ENCODE measurements around the gene PDCD2L. TPM values are rescaled to one million over a fixed set of nuclear protein-coding genes. Genes with fewer than 3 reads are reported as not detected.
A peak's percentile ranks its signal among the peaks of the same experiment; 100 is the strongest.

The PDCD2L gene
- total and polyA plus RNA-seq, 9 of the 15 experiments (the other 6 are each of a cell fraction or from before 2014, with no cell fraction given) = 12.1 to 68.5 (median 56.3) TPM

DNA sequence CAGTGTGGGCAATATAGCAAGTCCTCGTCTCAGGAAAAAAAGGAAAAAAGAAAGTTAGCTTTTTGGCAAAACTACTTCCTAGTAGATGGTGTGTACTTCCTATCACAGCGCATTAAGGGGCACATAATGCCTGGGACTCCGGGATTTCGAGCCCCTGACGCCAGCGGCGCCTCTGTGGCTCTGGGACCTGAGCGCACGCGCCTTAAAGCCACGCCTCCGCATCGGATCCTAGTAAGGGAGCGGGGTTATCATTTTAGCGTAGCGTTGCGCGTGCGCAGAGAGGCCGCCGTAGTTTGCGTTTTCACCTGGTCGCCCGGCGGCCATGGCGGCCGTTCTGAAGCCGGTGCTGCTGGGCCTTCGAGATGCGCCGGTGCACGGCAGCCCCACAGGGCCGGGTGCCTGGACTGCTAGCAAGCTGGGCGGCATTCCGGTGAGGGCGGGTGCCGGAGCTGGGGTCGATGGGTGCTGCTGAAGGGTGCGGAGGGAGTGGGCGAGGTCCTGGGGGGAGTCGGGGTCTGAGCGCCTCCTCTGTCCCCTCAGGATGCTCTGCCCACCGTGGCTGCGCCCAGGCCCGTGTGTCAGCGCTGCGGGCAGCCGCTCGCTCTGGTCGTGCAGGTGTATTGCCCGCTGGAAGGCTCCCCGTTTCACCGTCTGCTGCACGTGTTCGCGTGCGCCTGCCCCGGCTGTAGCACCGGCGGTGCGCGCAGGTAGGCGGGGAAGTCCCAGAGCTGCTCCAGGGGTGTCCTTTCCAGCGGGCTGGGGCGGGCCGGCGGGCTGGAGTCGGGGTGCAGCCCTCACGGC lies at the start of gene PDCD2L (continued):
- TF ChIP-seq, protein P1, sequence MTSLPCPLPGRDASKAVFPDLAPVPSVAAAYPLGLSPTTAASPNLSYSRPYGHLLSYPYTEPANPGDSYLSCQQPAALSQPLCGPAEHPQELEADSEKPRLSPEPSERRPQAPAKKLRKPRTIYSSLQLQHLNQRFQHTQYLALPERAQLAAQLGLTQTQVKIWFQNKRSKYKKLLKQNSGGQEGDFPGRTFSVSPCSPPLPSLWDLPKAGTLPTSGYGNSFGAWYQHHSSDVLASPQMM (CRISPR knock-in tag; IDR thresholded peaks at IDR 0.05) = no peak
- TF ChIP-seq TAF15 (IDR thresholded peaks at IDR 0.05; ENCODE audit: low read depth, low read length) (no peak), FOXM1 (IDR thresholded peaks at IDR 0.05; ENCODE audit: low read depth) (no peak), FOXM1 (CRISPR knock-in tag; IDR thresholded peaks at IDR 0.05; ENCODE audit: low read depth) (0 out of 2 replicates have a peak, but pooled peaks have one; percentile 41), ADNP (tag; IDR thresholded peaks at IDR 0.05) (0 out of 2 replicates have a peak, but pooled peaks have one; percentile 67), RBM17 (IDR thresholded peaks at IDR 0.05; ENCODE audit: borderline replicate concordance, low read depth, low read length) (no peak), RBM34 (IDR thresholded peaks at IDR 0.05; ENCODE audit: borderline replicate concordance, insufficient read depth, low read length) (no peak), ZNF699 (CRISPR knock-in tag; IDR thresholded peaks at IDR 0.05; ENCODE audit: insufficient replicate concordance) (no peak), ARNT (IDR thresholded peaks at IDR 0.05) (no peak), ZSCAN32 (CRISPR knock-in tag; IDR thresholded peaks at IDR 0.05) (no peak), FOXA3 (CRISPR knock-in tag; conservative IDR thresholded peaks at IDR 0.05 in 1 of 2, IDR thresholded peaks at IDR 0.05 in 1 of 2) (no peak), SNIP1 (IDR thresholded peaks at IDR 0.05; ENCODE audit: low read depth) (no peak), CHCHD3 (CRISPR knock-in tag; IDR thresholded peaks at IDR 0.05) (no peak), IFI16 (CRISPR knock-in tag; IDR thresholded peaks at IDR 0.05) (no peak), ELF2 (CRISPR knock-in tag; IDR thresholded peaks at IDR 0.05) (no peak)
- TF ChIP-seq, protein P2, sequence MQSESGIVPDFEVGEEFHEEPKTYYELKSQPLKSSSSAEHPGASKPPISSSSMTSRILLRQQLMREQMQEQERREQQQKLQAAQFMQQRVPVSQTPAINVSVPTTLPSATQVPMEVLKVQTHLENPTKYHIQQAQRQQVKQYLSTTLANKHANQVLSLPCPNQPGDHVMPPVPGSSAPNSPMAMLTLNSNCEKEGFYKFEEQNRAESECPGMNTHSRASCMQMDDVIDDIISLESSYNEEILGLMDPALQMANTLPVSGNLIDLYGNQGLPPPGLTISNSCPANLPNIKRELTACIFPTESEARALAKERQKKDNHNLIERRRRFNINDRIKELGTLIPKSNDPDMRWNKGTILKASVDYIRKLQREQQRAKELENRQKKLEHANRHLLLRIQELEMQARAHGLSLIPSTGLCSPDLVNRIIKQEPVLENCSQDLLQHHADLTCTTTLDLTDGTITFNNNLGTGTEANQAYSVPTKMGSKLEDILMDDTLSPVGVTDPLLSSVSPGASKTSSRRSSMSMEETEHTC (IDR thresholded peaks at IDR 0.05) = no peak
- TF ChIP-seq, protein P3, sequence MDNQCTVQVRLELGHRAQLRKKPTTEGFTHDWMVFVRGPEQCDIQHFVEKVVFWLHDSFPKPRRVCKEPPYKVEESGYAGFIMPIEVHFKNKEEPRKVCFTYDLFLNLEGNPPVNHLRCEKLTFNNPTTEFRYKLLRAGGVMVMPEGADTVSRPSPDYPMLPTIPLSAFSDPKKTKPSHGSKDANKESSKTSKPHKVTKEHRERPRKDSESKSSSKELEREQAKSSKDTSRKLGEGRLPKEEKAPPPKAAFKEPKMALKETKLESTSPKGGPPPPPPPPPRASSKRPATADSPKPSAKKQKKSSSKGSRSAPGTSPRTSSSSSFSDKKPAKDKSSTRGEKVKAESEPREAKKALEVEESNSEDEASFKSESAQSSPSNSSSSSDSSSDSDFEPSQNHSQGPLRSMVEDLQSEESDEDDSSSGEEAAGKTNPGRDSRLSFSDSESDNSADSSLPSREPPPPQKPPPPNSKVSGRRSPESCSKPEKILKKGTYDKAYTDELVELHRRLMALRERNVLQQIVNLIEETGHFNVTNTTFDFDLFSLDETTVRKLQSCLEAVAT (IDR thresholded peaks at IDR 0.05) = no peak
- TF ChIP-seq, protein P4, sequence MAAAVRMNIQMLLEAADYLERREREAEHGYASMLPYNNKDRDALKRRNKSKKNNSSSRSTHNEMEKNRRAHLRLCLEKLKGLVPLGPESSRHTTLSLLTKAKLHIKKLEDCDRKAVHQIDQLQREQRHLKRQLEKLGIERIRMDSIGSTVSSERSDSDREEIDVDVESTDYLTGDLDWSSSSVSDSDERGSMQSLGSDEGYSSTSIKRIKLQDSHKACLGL (CRISPR knock-in tag; IDR thresholded peaks at IDR 0.05; ENCODE audit: borderline replicate concordance, poor library complexity, severe bottlenecking) = no peak
- TF ChIP-seq, protein P5, sequence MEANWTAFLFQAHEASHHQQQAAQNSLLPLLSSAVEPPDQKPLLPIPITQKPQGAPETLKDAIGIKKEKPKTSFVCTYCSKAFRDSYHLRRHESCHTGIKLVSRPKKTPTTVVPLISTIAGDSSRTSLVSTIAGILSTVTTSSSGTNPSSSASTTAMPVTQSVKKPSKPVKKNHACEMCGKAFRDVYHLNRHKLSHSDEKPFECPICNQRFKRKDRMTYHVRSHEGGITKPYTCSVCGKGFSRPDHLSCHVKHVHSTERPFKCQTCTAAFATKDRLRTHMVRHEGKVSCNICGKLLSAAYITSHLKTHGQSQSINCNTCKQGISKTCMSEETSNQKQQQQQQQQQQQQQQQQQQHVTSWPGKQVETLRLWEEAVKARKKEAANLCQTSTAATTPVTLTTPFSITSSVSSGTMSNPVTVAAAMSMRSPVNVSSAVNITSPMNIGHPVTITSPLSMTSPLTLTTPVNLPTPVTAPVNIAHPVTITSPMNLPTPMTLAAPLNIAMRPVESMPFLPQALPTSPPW (CRISPR knock-in tag; IDR thresholded peaks at IDR 0.05) = no peak
- TF ChIP-seq, protein P6, sequence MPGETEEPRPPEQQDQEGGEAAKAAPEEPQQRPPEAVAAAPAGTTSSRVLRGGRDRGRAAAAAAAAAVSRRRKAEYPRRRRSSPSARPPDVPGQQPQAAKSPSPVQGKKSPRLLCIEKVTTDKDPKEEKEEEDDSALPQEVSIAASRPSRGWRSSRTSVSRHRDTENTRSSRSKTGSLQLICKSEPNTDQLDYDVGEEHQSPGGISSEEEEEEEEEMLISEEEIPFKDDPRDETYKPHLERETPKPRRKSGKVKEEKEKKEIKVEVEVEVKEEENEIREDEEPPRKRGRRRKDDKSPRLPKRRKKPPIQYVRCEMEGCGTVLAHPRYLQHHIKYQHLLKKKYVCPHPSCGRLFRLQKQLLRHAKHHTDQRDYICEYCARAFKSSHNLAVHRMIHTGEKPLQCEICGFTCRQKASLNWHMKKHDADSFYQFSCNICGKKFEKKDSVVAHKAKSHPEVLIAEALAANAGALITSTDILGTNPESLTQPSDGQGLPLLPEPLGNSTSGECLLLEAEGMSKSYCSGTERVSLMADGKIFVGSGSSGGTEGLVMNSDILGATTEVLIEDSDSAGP (CRISPR knock-in tag; IDR thresholded peaks at IDR 0.05) = peak; percentile 57; the same call in 1 of the 2 replicates

Measured in K562 (cell line).